RWPE2 (cell line): ENCODE data around the gene UGT8.

Experiments
- ATAC-seq: fragments of 200-7000 bp; cut with Tn5 transposase; 3 replicates; pipeline ENCODE4 v1.9.1; 2021; ENCODE audit warnings: low read depth
- DNase-seq: peaks from one replicate; pipeline ENCODE4 v3.0.0-alpha.2; 2020; ENCODE audit warnings: low spot score
- H3K27ac ChIP-seq: fragments of 450-650 bp; 2 replicates; pipeline ENCODE4 v1.5.1; 2017; ENCODE audit warnings: mild to moderate bottlenecking; ENCODE audit not compliant: poor library complexity, severe bottlenecking
- H3K27me3 ChIP-seq: fragments of 250-450 bp; sonication (Bioruptor Pico); 2 replicates; pipeline ENCODE4 v1.5.1; 2021; ENCODE audit warnings: mild to moderate bottlenecking, moderate library complexity; ENCODE audit not compliant: insufficient read depth, poor library complexity, severe bottlenecking
- H3K36me3 ChIP-seq: fragments of 250-450 bp; sonication (Bioruptor Pico); 2 replicates; pipeline ENCODE4 v1.5.1; 2020; ENCODE audit warnings: low read depth, mild to moderate bottlenecking, moderate library complexity
- H3K4me1 ChIP-seq: fragments of 250-450 bp; sonication (Bioruptor Pico); 2 replicates; pipeline ENCODE4 v1.5.1; 2021; ENCODE audit warnings: mild to moderate bottlenecking, moderate library complexity; ENCODE audit not compliant: insufficient read depth, poor library complexity, severe bottlenecking
- H3K4me3 ChIP-seq: fragments of 250-450 bp; sonication (Bioruptor Pico); 2 replicates; pipeline ENCODE4 v1.5.1; 2021; ENCODE audit warnings: mild to moderate bottlenecking, moderate library complexity; ENCODE audit not compliant: severe bottlenecking
- H3K9me3 ChIP-seq: fragments of 250-450 bp; sonication (Bioruptor Pico); 2 replicates; pipeline ENCODE4 v1.5.1; 2021; ENCODE audit warnings: mild to moderate bottlenecking, moderate library complexity; ENCODE audit not compliant: severe bottlenecking
- TF ChIP-seq, protein P1 (sequence below): fragments of 450-650 bp; IDR thresholded peaks from one replicate; pipeline ENCODE4 v1.5.1; 2017; ENCODE audit warnings: mild to moderate bottlenecking, moderate library complexity; ENCODE audit not compliant: poor library complexity, severe bottlenecking

The UGT8 gene

DNA sequence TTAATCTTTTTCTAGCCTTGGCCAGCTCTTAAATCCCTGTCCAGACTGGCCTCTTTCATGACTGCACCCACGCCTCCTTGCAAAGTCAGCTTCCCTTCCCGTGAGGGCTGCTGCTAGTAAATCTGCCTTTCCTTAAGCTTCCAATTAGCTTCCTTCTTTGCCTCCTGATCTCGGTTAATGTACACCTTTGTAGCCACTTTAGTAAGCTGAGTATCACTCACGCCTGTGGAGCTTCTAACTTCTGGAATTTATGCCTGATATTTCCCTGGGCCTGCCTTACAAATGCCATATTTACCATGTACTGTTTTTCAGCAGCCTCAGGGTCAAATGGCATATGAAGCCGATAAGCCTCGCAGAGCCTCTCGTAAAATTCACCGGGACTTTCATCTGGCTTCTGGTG lies 5.1 kb upstream of the UGT8 start:
- ATAC-seq = no peak

DNA sequence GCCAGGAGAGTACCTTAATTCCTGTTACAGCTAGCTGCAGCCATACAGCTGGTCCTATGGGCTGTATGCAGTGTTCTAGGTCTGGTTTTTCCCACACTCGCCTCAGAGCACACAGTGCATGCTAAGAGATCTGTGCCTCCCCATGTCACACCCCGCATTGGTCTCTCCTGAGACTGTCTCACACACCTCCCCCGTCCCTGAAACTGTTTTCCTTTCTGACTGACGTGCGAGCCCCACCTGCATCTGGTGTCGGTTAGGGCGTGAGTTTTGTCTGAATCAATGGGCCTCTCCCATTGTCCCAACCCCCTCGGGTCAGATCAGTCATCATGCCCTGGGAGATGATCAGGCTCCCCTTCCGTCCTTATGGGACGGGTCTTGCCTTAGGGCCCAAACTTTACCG lies 3.4 kb upstream of the UGT8 start:
- no peak overlapping the region for H3K4me3 ChIP-seq
- no peaks in the 10 kb centered on the region for H3K36me3 ChIP-seq
- peaks cover 32% of the 10 kb centered on the region for H3K27me3 ChIP-seq
- no peak overlapping the region for H3K27ac ChIP-seq
- TF ChIP-seq, protein P1, sequence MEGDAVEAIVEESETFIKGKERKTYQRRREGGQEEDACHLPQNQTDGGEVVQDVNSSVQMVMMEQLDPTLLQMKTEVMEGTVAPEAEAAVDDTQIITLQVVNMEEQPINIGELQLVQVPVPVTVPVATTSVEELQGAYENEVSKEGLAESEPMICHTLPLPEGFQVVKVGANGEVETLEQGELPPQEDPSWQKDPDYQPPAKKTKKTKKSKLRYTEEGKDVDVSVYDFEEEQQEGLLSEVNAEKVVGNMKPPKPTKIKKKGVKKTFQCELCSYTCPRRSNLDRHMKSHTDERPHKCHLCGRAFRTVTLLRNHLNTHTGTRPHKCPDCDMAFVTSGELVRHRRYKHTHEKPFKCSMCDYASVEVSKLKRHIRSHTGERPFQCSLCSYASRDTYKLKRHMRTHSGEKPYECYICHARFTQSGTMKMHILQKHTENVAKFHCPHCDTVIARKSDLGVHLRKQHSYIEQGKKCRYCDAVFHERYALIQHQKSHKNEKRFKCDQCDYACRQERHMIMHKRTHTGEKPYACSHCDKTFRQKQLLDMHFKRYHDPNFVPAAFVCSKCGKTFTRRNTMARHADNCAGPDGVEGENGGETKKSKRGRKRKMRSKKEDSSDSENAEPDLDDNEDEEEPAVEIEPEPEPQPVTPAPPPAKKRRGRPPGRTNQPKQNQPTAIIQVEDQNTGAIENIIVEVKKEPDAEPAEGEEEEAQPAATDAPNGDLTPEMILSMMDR = no peak
- no peaks in the 10 kb centered on the region for H3K9me3 ChIP-seq
- no peak for DNase-seq
- H3K4me1 ChIP-seq = no peaks in the 10 kb centered on the region
- no peak for ATAC-seq

More for the DNA sequence above, 5.1 kb upstream of the UGT8 start:
- Histone ChIP-seq H3K4me3 (no peak overlapping the region), H3K4me1 (no peaks in the 10 kb centered on the region), H3K27ac (no peak overlapping the region), H3K27me3 (peaks cover 20% of the 10 kb centered on the region), H3K9me3 (no peaks in the 10 kb centered on the region), H3K36me3 (no peaks in the 10 kb centered on the region)
- no peak for DNase-seq
- TF ChIP-seq, protein P1 = no peak

DNA sequence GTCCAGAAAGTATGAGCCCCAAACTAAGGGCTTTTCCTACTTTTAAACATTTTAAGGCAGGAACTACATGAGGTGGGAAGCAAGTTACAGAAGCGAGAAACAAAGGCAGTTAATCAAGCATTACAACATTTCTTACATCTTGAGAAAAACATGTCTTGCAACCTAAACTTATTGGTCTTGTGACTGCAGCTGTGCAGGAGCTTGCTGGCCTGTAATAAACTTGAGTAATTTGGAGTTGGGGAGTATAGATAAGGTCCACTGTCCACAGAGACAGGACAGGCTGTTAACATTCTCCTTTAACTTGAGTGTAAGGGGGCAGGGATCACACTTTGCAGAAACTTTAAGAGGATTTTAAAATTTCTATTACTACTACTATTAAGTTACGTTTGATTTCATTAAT lies 2.7 kb upstream of the UGT8 start:
- H3K36me3 ChIP-seq = no peaks in the 10 kb centered on the region
- H3K4me1 ChIP-seq = no peaks in the 10 kb centered on the region
- DNase-seq (no peak), ATAC-seq (no peak)
- no peaks in the 10 kb centered on the region for H3K9me3 ChIP-seq
- no peak overlapping the region for H3K27ac ChIP-seq
- peaks cover 39% of the 10 kb centered on the region for H3K27me3 ChIP-seq
- no peak overlapping the region for H3K4me3 ChIP-seq
- TF ChIP-seq, protein P1 = no peak

DNA sequence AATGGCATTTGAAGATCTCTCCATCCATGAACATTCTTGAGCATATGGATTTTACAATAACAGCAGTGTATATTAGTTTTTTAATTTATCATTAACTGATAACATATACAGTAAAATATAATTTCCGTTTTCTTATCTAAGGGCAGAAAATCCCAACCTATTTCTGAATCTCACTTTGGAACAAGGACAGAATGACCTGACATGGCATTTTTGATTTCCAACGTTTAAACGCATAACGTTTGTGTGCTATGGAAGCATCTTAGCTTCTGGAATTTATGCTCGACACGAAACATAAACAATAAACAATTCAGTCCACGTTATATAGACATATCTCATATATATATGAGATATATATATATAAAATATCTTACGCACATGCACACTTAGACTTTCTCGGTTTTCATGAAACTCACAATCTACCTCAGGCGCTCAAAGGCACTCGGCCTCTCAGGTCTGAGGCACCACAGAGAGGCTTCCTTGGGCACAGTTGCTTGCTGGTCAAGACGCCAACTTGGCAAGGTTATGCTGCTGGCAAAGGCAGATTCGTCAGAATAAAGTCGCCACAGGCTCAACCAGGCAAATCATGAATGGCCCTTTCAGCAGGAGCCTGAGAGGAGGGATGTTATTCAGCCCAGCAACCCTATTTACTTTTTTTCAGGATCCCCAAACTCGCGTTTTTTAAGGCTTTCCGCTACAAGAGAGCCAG lies 1.0 kb upstream of the UGT8 start:
- TF ChIP-seq, protein P1 = no peak
- DNase-seq (no peak), ATAC-seq (no peak)
- Histone ChIP-seq H3K36me3 (no peaks in the 10 kb centered on the region), H3K4me1 (no peaks in the 10 kb centered on the region), H3K27ac (no peak overlapping the region), H3K9me3 (no peaks in the 10 kb centered on the region), H3K27me3 (peaks cover 43% of the 10 kb centered on the region), H3K4me3 (no peak overlapping the region)

DNA sequence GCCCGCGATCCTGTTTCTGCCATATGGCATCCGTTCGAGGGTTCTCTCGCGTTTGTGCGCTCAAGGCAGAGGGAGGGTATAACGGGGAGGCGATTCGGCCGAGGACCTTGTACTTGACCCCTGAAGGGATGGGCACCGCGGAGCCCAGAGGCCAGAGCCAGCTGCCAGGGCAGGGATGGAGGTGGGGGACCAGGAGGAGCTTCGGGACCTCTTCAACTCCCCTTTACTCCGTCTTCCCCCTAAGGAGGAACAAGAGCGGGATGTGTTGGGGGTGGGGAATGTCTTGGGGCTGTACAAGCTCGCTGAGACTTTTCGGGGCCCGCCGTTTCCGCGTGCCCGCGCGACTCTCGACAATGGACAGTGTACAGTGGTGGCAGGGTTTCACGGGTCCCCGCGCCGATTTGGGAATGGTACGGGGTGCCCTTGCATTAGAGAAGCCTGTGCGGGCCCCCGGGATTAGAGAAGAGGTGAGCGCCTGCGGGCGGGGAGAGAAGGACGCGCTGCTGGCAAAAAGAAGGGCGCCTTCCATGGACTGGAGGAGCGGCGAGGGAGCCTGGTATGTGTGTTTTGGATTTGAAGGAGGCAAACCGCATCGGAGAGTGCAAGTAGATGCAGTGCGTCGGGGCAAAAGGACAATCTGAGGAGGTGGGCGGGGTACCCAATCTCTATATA lies 760 bp downstream of the UGT8 start:
- H3K4me3 ChIP-seq = peak overlapping the region; percentile 23
- H3K9me3 ChIP-seq = no peaks in the 10 kb centered on the region
- DNase-seq (no peak), ATAC-seq (peak; percentile 29; the same call in 2 of the 3 replicates)
- peaks cover 43% of the 10 kb centered on the region for H3K27me3 ChIP-seq
- H3K27ac ChIP-seq = no peak overlapping the region
- H3K4me1 ChIP-seq = no peaks in the 10 kb centered on the region
- TF ChIP-seq, protein P1 = no peak
- H3K36me3 ChIP-seq = no peaks in the 10 kb centered on the region
